ENCODE results near the gene P2RY2. TPM values are rescaled to one million over a fixed set of nuclear protein-coding genes. Genes with fewer than 3 reads are reported as not detected.
A peak's percentile ranks its signal among the peaks of the same experiment; 100 is the strongest.

Gene P2RY2
- total and polyA plus RNA-seq, 2 of the 8 experiments (the other 6 are each of a cell fraction or from before 2014, with no cell fraction given) = 1.0 to 1.5 TPM

- no peaks in the 10 kb centered on the region for H3K79me1 ChIP-seq (ENCODE audit: low read depth, low read length)
- H2BK5ac ChIP-seq (ENCODE audit: low read depth, low read length) = no peak overlapping the region
- peak overlapping the region; percentile 82; the same call in 1 of the 2 replicates for H2AFZ ChIP-seq (ENCODE audit: low read length)
- TF ChIP-seq RAD21 (IDR thresholded peaks at IDR 0.05 in 1 of 2, conservative IDR thresholded peaks at IDR 0.05 in 1 of 2; ENCODE audit: low read depth in 2 of 2, low read length in 2 of 2) (peak; percentile 4 to 22; a peak in 2 of 4 replicates), CTCF (IDR thresholded peaks at IDR 0.05; ENCODE audit: control extremely low read depth in 1 of 3, insufficient read depth in 1 of 3, low read depth in 1 of 3, low read length in 3 of 3) (peak; percentile 26 to 38 (median 37)), TBP (IDR thresholded peaks at IDR 0.05; ENCODE audit: low read depth, low read length) (no peak), SP1 (IDR thresholded peaks at IDR 0.05; ENCODE audit: low read depth, low read length) (no peak)
- H3K4ac ChIP-seq (replicated peaks; ENCODE audit: insufficient read length, low read depth, low read length) = no peak overlapping the region
- 36% methylated on average over 3 of the region's 3 CpGs; no CpG with 5 or more reads in 1 of the 2 experiments for WGBS, 2 experiments (ENCODE audit: extremely low coverage in 1 of 2, insufficient coverage in 1 of 2, insufficient read length in 1 of 2, insufficient replicate concordance in 2 of 2, low coverage in 1 of 2, low lambda C conversion rate in 2 of 2, missing lambda C conversion rate in 1 of 2)
- H4K20me1 ChIP-seq (replicated peaks in 1 of 2; ENCODE audit: control insufficient read depth in 1 of 2, insufficient read depth in 2 of 2, low read length in 2 of 2) = no peaks in the 10 kb centered on the region
- H3K9me3 ChIP-seq (ENCODE audit: insufficient read depth in 2 of 2, low read depth in 1 of 2, low read length in 1 of 2) = no peaks in the 10 kb centered on the region
- FAIRE-seq (no peak), DNase-seq (ENCODE audit: low read depth in 1 of 2, low spot score in 2 of 2) (no peak)
- no peak overlapping the region for H2BK12ac ChIP-seq (ENCODE audit: low read depth, low read length)
- no peaks in the 10 kb centered on the region for H3K4me1 ChIP-seq (replicated peaks in 1 of 4; ENCODE audit: control insufficient read depth in 3 of 4, insufficient read depth in 4 of 4, low read length in 3 of 4)
- no peaks in the 10 kb centered on the region for H3K27me3 ChIP-seq (replicated peaks in 1 of 4; ENCODE audit: control insufficient read depth in 3 of 4, extremely low read depth in 1 of 4, insufficient read depth in 3 of 4, low read length in 3 of 4)
- CTCF ChIA-PET (ENCODE audit: partially characterized antibody) = interaction anchor here (0.6 to 14.5 kb wide), 24 partner anchors 9 to 499 kb away, joined by 3 to 451 read pairs (median 4); partner anchors contain the start of gene FCHSD2
- no peak overlapping the region for H3K14ac ChIP-seq (ENCODE audit: insufficient read length)
- POLR2A ChIA-PET (ENCODE audit: partially characterized antibody) = no interaction called here
- H2BK120ac ChIP-seq (replicated peaks; ENCODE audit: low read depth, low read length) = no peak overlapping the region
- no peak overlapping the region for H3K56ac ChIP-seq (replicated peaks; ENCODE audit: insufficient read length, low read depth, low read length)
- H3K79me2 ChIP-seq (ENCODE audit: control insufficient read depth in 1 of 2, insufficient read depth in 2 of 2, low read length in 2 of 2) = no peaks in the 10 kb centered on the region
- no peak overlapping the region for H2AK5ac ChIP-seq (ENCODE audit: low read depth, low read length)
- no peak overlapping the region for H2BK15ac ChIP-seq (ENCODE audit: low read length)
- H3K18ac ChIP-seq (ENCODE audit: extremely low read depth, low read length) = no peak overlapping the region
- no peak overlapping the region for H4K8ac ChIP-seq (ENCODE audit: extremely low read depth, insufficient read depth, low read length)
- H3K4me3 ChIP-seq (ENCODE audit: extremely low read depth in 1 of 4, insufficient read depth in 2 of 4, low read depth in 3 of 4, low read length in 4 of 4) = no peak overlapping the region
- no peak overlapping the region for H4K5ac ChIP-seq (ENCODE audit: insufficient read length, low read depth, low read length)
- H3K23ac ChIP-seq (ENCODE audit: insufficient read length) = no peak overlapping the region
- no peak overlapping the region for H3K27ac ChIP-seq (ENCODE audit: low read depth, low read length)
- no peaks in the 10 kb centered on the region for H3K36me3 ChIP-seq (ENCODE audit: control insufficient read depth in 2 of 4, insufficient read depth in 4 of 4, low read length in 3 of 4)
- H2BK20ac ChIP-seq (ENCODE audit: low read length) = no peak overlapping the region
- no peak overlapping the region for H3K9ac ChIP-seq (replicated peaks in 1 of 4; ENCODE audit: extremely low read depth in 1 of 4, low read depth in 3 of 4, low read length in 3 of 4)
- no peak overlapping the region for H3K4me2 ChIP-seq (ENCODE audit: insufficient read depth in 1 of 2, low read depth in 2 of 2, low read length in 2 of 2)
- H3K23me2 ChIP-seq (ENCODE audit: low read depth, low read length) = no peaks in the 10 kb centered on the region
- no peak overlapping the region for H4K91ac ChIP-seq (replicated peaks; ENCODE audit: insufficient read length, low read length)
Measured at GRCh38 chr11:73182824-73183321, 35.2 kb upstream of the P2RY2 start.
